GM18907 (cell line): ENCODE data around the gene GUK1.

Experiments used
- ATAC-seq: cut with Tn5 transposase; IDR thresholded peaks from one replicate; pipeline ENCODE4 v1.9.1; 2021; ENCODE audit warnings: mild to moderate bottlenecking, moderate library complexity; ENCODE audit not compliant: unreplicated experiment

Gene GUK1

DNA sequence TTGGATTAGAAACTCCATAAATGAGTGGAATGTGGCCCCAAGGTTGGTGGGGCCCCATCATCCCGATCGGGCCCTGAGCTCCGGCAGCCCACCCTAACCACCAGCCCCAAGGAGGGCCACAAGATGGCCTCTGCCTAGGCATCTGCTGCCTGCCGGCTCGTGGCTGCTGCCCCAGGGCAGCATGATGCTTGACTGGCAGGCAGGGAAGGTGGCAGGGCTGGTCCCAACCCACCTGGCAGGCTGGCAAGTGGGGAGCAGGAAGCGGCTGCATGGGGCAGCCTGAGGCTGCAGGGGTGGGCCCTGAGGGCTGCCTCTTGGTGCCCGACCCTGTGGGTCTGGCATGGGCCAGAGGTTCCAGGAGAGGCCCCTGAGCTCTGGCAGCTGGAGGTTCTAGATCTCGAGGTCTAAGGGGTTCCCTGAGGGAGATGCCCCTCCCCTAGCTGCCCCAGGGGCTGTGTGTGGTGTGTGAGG, 8.9 kb downstream of the GUK1 start:
- ATAC-seq = no peak

DNA sequence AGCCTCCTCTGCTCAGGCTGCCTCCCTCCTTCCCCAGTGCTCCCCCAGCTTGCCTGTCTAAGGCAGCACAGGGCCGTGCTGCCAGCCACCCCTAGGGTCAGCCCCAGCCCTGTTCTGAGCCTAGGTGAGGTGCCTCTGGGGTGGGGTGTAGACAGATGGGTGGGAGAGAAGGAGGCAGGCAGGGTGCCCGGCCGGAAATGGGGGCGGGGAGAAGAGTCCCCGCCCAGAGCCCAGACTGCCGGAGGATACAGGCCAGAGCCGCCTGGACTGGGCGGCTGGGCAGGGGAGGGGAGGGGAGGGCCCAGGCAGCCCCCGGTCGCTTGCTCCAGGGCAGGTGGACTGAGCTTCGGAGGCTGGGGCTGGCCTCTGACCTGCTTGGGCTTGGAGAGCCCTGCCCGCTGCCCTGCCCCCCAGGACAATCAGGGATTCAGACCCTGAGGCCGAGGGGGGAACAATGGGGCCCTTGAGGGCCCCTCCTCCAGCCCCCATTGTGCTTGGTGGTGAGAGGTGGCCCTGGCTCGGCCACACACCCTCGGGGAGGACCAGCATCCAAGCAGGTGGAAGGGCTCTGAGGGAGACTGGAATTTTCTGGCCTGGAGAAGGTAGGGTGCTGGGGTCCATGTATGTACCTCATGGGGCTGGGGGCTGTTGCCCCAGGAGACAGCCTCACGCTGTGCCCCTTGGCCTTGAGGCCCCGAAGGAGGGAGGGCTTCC, 9.5 kb downstream of the GUK1 start, which contains the start of gene GJC2:
Gene GJC2 (plus strand): TSS at position 525 of the 714 bp plus-strand sequence. CDS start 7,829 bp downstream, outside the sequence.
- ATAC-seq = no peak

DNA sequence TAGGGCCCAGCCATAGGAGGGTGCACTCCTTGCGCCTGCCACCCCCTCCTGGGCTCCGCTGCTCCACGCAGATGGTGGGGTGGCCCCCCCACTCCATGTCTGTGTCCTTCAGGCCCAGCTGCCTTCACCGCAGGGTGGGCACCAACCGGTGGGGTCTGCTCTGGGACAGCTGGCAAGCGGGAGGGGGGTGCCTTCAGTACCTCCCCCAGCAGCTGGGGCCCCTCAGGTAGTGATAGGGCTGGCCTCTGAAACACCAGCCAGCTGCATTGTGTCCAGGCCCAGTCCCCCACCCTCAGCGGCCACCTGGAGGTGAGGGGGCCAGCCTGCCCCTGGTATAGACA, 10.0 kb downstream of the GUK1 start:
- ATAC-seq = no peak

DNA sequence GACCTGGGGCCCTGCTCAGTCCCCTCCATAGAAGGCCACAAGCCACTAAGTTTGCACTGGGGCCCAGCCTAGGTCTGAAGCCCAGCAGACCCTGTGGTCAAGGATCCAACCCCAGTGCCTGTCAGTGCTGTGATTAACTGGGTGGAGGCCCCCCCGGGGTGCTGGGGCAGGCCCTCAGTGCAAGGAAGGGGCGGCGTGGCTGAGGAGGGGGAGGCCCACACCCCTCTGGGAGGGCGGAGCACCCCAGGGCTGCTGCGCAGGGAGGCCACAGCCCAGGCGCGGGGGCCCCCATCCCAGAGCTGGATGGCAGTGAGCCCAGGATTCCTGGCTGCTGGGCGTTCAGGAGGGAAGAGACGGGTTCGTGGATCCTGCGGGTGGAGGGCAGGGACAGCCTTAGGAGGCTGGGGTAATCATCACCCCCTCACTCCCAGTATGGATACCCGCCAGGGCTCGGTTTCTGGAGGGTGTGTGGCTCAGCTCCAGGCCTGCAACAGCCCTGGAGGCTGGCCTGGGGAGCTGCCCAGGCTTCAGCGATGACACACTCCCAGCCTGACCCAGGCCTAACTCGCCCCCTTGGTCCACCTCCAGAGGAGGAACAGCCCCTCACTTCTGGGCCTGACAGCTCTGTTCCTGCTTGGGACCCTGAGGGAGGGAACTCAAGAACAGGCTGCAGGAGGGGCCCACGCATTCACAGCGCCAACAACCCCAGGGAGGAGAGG, 10.5 kb downstream of the GUK1 start:
- ATAC-seq = no peak

DNA sequence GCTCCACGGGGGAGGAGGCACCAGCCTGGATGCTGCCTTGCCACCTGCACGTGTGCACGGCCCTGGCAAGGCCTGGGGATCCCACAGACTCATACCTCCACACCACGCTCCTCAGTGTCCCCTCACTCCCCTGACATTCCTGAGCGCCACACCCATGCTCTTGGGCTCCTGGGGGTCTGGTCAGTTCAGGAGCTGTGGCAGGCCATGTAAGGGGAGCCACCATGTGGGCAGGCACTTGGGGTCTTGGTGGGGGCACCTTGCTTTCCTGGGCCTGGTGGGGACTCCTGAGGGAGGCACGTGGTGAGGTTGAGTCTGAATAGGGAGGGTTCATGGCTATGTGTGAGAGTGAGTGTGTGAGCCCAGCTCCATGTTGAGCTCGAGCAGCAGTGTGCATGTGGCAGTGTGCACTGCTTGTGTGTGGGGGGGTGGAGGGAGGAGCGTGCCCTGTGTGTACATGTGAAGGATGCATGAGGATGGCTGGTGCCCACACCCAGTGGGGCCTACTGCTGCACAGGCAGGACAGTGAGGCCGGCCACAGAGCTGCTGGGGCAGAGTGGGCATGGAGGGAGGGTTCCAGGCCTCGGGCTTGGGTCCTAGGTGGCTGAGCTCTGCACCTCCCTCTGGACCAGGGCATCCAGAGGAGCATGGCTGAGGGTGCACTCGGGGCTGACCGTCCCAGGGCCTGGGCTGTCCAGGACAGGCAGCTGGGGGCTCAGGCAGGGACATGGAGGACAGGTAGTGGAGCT, 11.3 kb downstream of the GUK1 start:
- no peak for ATAC-seq

DNA sequence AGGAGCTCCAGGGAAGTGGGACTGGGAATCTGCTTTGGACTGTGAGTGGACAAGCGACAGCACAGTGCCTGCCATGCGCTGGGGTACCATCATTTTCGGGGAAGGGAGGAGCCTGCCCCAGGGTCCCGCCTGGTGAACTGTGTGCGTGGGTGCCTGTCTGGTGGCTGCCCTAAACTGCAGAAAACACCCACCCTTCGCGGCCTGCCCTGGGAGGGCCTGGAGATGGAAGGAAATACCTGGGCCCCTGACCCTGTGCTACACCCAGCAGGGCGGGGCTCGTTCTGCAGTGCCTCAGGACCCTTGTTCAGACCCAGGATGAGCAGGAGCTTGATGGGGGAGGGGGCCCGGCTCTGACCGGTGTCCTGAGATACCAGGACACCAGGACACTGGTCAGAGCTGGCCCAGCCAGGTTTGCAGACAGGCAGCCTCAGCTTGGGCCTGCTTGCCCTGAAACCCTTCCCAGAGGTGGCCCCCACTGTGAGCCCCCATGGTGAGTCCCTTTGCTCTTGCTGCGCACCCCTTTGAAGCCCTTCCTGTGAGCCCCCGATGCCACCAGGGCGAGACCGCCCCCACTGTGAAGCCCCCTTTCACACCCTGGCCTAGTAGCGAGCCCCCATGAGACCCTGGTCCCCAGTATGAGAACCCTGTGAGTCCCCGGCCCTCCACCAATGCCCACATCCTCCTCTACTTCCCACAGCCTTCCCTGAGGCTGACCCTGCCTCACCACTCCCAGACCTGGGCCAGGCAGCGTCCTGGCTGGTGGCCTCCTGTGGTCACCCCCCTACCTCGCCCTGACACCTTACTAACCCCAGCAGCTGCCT, 12.2 kb downstream of the GUK1 start:
- no peak for ATAC-seq

DNA sequence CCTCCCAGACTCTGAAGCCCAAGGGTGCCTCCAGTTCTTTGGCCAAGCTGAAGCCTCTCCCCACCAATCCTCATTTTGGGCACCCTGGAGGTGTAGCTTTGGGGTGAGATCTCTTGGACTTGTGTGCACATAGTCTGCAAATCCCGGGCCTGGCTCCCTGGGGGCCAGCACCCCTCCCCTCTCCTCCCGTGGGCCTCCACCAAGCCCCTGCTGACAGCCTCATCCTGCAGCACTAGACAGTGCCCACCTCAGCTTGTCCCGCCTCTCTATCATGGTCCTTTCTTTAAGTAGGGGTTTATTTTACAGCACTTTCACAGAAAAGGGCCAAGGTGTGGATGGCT, 12.8 kb downstream of the GUK1 start:
- no peak for ATAC-seq

DNA sequence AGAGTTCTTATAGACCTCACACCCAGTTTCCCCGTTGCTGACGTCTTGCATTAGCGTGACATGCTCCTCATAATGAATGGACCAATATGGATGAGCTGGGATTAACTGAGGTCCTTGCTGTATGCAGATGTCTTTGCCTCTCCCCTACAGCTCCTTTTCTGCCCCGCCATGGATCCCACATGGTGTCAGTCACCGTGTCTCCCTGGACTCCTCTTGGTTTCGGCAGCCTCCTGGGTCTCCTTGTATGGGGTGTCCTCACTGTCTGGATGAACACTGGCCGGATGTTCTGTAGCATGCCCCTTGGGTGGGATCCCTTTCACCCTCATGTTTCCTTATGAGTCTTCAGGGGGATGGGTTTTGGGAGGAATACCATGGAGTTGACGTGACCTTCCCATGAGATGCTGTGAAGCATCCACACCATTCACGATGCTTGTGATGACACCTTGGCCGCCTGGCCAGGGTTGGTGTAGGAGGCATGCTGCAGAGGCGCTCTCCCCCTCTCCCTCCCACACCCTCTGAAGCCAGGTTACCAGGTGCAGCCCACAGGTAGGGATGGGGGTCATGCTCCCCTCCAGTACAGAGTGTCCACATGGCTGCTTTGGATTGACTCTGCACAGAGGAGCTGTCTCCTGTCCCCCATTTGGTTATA, 14.1 kb downstream of the GUK1 start:
- no peak for ATAC-seq

DNA sequence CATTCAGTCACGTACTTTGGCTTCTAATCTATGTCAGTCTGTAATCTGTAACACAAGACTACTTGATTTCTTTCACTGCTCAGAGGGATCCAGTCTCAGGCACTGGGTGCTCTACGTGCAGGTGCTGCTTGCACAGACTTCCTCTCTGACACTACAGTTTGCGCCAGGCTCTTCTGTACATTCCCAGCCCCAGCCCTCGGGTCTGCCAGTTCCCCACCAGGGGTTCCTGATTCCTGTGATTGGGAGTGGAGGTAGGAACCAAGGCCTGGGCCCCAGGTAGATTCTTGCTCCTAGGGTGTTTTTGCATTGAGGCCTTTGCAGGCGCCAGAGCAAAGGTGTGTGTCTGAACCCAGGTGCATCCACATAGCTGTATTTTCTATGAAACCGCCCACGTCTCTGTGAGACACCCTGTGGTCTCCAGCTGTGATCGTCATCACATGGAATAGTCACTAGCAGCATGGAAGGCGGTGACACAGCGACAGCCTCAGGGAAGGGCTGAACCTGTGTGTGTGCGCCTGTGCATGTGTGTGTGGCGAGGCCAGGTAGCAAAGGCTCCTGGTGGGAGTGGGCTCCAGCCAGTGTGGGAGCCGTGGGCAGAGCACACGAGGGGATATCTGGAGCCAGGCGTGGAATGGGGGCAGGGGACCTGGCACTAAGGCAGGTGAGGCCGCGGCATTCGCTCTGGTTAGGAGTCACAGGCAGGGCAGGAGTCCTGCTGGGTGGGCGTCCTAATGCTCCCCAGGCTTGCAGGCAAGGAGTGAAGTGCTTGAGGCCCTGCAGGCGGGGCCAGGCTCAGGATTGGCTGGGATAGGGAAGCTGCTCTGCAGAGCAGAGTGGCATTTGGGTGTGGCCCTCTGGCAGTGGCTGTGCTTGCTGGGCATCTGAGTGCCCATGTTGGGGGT, 14.8 kb downstream of the GUK1 start:
- no peak for ATAC-seq

DNA sequence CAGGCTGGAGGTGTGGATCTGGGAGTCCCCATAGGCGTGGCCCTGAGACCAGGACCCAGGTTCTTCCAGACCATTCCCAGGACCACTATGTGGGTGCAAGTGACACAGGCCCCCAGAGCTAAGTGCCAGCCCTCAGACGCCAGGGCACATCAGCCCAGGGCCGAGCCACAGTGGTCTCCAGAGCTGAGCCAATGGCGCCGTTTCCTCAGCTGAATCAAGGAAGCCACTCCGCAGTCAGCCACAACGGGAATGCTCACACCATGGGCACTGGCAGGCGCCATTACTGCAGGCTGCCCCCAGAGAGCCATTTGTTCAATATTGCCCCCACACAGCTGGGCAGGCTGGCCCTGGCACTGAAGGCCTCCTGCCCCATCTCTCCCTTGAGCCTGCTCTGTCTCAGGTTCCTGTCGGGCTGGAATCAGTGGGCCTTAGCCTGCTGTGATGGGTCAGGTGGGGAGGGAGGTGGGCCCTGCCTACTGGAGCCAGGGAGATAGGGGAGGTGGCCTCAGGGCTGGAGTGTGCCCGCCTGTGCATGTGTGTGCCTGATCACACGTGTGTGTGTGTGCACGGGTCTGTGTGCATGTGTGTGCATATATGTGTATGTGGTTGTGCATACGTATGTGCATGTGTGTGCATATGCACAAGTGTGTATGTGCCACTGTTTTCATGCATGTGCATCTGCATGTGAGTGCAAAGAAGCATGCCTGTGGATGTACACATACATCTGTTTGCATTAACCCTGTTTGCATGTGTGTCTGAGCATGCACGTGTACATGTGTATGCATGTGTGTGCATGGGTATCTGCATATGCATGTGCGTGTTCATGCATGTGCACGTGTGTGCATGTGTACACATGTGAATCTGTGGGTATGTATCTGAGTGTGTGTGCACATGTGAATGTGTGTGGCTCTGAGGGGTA, 15.8 kb downstream of the GUK1 start:
- ATAC-seq = no peak

DNA sequence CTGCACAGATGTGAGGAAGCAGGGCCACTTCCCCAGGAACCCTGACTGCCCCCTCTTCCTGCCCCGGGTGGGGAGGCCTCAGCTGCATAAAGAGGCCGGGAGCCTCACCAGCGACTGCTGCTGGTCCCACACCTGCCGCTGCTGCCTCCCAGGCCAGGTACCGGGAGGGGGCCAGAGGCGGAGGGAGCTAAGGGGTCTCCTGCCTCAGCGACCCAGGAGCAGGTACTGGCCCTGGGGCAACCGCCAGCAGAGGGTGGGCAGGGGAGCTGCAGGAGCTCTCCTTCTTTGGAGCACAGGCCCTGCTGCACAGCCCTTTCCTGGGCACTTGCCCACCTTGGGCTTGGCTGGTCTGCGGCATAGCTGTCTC, 16.4 kb downstream of the GUK1 start:
- no peak for ATAC-seq

DNA sequence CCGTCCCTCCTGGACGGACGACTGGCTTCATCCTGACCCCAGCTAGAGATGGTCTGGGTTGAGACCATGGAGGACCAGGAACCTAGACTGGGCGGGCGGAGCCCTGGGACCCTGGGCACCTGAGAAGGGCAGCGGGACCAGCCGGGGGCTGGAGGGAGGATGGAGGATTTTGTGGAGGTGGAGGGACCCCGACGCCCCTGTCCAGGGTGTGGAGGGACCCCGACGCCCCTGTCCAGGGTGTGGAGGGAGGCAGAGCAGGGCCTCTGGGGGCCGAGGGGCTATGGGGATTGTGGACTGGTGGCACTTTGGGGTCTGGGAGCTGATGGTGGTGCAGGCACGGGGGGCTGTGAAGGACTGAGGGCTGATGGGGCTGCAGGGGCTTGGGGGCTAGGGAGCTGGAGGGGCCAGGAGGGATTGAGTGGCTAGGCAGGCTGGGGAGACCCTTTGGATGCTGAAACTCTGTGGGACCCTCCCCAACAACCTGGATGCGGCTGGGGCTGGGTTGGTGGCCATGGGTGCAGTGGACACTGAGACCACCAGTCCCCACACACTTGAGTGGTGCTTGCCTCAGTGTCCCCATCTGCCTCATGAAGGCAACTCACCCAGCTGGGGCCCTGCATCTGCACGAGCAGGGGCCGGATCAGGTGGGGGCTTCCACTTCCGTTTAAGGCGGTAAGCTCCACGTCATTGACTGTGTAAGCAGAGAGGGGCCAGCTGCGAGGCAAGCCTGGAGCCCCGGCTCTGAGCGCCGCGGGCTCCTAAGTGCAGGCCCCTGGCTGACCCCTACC, 17.1 kb downstream of the GUK1 start:
- ATAC-seq = no peak

DNA sequence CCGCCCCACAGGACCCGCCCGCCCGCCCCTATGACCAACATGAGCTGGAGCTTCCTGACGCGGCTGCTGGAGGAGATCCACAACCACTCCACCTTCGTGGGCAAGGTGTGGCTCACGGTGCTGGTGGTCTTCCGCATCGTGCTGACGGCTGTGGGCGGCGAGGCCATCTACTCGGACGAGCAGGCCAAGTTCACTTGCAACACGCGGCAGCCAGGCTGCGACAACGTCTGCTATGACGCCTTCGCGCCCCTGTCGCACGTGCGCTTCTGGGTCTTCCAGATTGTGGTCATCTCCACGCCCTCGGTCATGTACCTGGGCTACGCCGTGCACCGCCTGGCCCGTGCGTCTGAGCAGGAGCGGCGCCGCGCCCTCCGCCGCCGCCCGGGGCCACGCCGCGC, 17.6 kb downstream of the GUK1 start:
- no peak for ATAC-seq

DNA sequence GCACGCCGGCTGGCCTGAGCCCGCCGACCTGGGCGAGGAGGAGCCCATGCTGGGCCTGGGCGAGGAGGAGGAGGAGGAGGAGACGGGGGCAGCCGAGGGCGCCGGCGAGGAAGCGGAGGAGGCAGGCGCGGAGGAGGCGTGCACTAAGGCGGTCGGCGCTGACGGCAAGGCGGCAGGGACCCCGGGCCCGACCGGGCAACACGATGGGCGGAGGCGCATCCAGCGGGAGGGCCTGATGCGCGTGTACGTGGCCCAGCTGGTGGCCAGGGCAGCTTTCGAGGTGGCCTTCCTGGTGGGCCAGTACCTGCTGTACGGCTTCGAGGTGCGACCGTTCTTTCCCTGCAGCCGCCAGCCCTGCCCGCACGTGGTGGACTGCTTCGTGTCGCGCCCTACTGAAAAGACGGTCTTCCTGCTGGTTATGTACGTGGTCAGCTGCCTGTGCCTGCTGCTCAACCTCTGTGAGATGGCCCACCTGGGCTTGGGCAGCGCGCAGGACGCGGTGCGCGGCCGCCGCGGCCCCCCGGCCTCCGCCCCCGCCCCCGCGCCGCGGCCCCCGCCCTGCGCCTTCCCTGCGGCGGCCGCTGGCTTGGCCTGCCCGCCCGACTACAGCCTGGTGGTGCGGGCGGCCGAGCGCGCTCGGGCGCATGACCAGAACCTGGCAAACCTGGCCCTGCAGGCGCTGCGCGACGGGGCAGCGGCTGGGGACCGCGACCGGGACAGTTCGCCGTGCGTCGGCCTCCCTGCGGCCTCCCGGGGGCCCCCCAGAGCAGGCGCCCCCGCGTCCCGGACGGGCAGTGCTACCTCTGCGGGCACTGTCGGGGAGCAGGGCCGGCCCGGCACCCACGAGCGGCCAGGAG, 18.3 kb downstream of the GUK1 start:
- ATAC-seq = no peak

DNA sequence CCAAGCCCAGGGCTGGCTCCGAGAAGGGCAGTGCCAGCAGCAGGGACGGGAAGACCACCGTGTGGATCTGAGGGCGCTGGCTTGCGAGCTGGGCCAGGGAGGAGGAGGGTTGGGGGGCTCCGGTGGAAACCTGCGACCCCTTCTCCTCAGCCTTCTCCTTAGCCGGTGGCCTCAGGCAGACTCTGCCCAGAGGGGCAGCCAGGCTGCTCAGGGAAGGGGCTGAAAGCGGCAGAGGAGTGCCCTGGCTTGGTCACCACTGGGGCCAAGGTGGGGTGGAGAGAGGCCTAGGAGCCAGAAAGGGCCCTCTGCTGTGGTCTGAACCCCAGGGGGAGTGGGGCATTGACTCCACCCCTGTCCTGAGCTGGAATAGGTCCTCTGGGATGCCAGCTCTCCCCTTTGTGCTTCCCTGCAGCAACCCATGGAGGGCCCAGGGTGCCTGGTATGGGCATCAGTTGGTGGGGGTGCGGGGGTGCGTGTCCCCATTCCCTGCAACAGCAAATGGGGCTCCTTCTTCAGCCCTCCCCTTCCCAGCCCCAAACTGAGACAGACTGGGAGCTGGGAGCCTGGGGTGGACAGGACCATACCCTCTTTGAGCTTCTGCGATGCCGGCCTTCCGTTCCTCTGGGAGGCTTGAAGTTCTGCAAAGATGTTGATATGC, 19.1 kb downstream of the GUK1 start:
- no peak for ATAC-seq

DNA sequence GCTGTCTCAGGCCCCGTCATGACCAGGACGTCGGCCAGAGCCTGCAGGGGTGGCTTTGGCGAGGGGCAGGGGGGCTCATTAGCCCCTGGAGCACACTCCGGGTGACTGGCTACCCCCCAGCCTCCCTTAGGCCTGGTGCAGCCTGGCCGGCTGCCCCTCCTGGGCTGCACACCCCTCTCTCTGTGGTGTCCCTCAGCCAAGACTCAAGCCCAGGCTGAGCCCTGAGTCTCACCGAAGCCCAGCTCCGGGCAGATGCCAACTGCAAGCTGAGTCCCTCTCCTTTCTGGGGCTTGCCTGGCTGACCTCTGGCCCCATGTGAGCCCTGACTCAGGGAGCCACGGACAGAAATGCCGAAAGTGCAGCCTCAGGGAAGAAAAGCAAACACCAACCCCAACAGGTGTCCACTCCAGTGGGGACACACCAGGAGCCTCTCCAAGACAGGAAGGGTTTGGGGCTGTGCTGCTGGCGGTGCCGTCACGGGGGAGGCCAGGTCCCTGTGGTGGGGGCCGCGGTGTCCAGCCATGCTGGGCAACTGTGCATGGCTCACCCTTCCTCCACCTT, 20.2 kb downstream of the GUK1 start:
- ATAC-seq = no peak
